GM21717 (cell line): ENCODE data around the gene MYLK4.

Experiments
- ATAC-seq: cut with Tn5 transposase; IDR thresholded peaks from one replicate; pipeline ENCODE4 v1.9.1; 2021; ENCODE audit warnings: mild to moderate bottlenecking, moderate library complexity; ENCODE audit not compliant: unreplicated experiment

MYLK4 gene

DNA sequence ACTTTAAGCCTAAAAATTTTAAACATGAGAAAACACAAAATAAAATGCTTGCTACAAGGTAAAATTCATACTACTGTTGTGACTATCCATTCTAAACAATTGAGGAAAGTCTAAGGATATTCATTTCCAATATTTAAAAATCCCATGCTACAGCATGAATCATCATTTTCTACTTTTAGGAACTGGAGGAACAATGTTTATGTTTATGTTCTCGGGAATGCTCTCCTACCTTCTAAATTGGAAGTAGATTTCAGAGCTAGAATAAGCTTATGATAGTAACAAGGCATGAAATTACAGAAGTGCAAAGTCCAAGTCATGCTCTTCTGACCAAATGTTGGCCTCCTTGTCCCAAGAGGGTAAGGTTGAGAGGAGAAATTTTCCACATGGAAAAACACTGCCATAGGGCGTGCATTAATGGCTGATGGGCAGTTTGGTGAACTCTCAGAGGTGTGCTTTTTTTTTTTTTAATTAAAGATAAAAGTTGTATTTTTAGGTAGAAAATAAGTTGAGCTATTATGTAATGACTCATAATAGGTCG lies 6.0 kb upstream of the MYLK4 start:
- no peak for ATAC-seq

DNA sequence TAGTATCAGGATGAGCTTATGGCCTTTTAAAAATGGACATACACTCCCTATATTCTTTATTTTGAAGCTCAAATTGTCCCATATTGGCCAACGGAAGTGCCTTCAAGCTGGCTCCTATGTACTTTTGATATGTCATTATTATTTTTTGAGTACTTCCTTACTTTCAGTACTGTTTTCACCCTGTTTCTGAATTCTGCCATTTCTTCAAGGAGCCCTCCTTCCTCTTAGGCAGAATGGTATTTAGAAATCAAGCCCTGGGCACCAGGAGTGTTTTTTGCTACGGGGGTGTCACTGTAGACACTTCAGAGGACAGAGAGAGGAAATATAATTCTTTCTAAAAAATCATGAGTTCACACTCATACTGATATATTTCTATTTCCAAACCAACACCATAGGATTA lies 5.5 kb upstream of the MYLK4 start:
- no peak for ATAC-seq

DNA sequence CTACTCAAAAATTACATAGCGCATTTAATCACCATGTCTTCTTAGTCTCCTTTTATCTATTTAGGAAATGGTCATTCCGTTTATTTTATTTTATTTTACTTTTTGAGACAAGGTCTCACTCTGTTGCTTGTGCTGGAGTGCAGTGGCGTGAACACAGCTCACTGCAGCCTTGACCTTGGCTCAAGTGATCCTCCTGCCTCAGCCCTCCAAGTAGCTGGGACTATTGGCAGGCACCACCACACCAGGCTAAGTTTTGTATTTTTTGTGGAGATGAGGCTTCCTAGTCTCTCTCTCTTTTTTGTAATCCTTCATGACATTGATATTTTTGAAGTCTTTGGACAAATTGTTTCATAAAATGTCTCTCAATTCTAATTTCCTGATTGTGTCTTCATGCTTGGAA lies 4.7 kb upstream of the MYLK4 start:
- ATAC-seq = no peak

DNA sequence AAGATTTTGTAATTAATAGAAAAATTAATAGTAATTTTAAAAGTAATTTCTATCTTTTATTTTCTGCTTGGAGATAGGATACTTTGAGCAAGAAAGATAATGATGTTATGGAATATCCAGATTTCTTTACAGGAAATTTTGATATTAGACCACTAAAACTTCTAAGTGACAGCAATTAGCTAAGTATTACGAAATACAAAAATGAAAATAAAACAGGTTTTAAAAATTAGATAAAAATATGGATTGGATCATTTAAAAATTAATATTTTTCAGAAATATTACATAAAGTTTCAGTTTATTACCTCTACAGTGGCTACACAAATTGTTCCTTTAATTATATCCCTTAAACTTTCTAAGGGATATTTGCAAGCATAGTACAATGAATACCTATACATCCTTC lies 4.2 kb upstream of the MYLK4 start:
- ATAC-seq = no peak

DNA sequence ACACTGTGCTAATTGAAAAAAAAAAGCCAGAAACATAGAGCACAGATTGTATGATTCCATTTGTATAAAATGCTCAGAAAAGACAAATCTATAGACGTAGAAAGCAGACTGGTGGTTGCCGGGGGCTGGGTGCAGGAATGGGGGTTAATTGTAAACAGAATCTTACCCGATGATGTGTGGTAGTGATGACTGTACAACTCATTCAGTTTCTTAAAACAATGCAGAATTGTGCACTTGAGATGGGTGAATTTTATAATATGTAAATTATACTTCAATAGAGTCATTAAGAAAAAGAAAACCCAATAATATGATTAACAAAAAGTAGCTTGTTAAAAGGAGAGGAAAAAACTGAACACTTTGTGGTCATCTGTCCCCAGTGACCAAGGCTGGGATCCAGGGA lies 3.7 kb upstream of the MYLK4 start:
- no peak for ATAC-seq

DNA sequence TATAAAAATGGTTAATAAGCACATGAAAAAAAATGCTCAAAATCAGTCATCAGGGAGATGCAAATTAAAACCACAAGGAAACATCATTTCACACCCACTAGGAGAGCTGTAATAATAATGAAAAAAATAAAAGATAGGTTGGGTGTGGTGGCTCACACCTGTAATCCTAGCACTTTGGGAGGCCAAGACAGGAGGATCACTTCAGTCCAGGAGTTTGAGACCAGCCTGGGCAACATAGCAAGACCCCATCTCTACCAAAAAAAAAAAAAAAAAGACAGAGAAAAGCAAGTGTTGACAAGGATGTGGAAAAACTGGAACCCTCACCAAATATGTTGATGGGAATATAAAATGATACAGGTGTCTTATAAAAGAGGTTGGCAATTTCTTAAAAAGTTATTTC lies 3.0 kb upstream of the MYLK4 start:
- no peak for ATAC-seq

DNA sequence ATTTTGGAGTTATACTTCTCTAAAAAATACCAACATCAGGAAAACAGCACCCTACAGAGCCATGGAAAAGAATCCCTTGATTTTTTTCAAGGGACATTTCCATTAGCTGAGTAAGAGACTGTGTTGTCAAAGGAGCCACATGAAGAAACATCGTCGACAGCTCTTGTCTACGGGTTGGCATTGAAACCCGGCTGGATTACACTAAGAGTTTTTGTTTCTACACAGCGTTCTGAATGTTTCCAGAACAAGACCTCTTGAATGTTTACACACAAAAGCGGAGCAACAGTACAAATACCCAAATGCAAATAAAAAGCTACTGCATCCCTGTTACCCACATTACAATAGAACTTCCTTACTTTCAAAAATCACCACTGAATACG lies 2.4 kb upstream of the MYLK4 start:
- ATAC-seq = no peak

DNA sequence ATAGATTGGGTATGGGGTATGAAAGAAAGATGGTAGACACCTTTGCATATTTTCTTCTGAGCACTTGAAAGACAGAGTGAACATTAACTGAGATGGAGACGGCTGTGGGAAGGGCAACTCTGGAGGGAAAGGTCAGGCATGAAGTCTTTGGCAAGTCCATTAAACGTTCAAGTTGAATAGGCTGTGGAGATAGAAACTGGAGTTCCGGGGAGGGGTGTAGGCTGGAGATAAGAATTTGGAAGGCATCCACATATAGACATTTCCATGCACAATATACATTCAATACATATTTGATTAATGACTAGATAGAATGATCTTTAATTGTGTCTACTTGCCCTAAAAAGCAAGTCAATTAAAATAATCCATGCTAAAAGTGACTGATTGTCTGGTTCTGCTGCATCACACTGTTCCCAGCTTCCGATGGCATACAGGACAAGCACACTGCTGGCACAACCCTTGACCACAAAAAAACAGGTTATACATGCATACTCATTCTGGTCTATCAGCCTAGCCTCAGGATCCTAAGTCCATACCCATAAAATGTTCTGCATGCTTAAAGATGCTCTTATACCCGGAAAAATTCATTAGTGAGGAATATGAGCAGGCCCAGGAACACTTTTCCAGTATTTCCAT lies 1.9 kb upstream of the MYLK4 start:
- no peak for ATAC-seq

DNA sequence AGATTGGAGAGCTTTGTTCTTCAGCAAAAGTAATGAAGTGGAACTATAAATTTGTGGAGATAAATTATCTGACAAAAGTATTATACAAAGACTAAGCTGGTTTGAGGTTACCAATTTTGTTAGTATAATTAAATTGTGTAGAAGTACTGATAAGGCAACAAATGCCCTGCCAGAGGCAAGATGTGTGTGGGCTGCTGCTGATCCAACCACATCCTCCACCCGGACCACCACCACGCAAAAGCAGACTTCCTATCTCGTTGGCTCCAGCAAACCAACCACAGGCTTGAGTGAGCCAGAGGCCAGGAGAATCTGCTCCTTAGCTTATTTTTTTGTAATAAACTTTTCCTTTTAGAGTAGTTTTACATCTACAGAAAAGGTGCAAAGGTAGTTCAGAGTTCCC lies 1.1 kb upstream of the MYLK4 start:
- no peak for ATAC-seq

DNA sequence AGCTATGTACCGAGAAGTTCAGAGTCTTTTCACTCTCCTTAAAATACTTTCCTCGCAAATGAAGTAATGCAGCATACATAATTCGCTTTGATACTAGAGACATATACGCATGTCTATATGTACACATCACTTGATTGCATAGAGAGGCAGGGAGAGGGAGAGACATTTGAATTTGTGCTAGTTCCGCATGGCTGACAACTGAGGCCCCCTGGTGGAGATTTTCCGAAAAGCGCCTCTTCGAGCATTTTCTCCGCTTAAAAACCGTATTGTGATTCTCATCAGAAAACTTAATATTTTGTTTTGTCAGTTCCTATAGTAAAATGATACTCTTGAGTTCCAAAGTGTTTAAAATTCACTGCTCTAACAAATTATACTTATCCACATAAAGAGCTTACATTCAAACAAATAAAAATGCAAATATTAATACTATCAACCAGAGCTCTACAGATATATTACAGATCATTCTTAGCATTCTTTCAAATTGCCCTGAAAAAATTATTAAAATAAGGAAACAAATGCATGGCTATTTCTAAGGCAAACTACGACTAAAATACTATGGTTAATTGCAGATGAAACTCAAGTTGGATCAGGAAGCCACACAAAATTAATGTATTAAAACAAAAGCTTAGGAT lies 637 bp downstream of the MYLK4 start:
- ATAC-seq = no peak

DNA sequence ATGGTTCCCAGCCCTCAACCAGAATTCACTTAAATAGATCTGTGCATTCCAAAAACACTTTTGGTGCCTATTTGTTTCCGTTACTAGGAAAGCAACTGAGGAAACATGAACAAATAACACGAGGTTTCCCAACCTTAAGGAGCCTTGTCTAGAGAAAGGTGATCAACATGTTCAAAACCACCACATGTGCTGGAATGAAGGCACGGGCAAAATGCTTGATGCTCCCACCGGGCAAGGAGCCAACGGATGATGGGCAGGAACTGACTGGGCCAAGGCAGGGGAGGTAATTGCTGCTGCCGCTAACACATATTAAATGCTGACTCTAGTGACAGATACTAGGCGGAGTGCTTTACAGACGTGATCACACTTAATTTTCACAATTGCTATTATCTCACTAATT lies 2.5 kb downstream of the MYLK4 start:
- ATAC-seq = no peak

DNA sequence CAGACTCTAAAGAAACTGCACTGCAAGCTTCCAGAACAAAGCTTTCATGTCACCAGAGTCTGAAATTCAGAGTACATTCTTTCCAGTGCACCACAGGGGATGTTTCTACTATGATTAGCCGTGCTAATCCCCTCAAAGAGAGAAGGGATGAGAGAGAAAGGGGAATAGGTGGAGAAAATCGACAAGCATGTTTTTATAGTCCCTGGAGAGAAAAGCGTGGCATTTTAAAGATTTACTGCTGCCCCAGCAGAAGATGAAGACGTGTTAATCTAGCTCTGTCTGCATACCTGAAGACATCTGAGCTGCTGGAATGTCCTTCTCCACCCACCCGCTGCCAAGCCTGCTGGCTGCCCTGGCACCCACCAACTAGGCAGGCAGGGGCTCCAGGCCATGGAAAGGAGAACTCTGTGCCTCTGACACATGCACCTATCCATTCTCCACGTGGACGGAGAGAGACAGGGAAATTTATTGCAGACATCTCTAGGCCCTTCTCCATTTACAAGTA lies 4.1 kb downstream of the MYLK4 start:
- ATAC-seq = no peak

DNA sequence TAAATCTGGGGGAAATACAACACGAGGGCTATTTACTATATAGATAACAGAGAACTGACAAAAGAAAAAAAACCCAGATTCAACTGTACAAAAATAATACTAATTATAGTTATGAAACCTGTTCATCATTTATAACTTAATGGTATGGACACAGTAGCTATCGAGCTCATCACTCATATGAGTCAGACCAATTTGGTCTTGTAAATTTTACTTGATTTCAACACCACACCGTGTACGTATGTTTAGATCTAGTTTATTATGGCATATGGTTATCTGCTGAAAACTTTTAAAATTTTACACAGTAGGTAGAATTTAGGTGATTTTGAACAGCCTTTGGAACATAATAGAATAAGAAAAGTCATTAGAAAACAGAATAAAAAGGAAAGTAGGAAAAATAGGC lies 5.5 kb downstream of the MYLK4 start:
- ATAC-seq = no peak

DNA sequence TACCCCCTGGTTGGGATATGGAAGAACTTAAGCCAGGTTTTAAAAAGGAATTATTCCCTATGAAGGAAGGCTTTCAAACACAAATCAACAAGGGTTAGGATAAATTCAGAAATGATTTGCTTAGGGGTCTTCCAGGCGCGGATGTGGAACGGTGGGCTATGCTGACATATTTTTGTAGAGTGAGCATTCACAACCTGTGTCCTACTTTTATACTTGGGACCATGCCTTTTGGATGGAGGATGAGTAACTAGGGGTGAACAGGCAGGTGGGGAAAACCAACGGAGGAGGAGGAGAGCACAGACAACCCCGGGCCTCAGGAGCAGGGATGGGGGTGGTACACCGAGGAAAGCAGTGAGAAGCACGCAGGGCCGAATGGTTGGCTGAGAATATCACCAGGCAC lies 5.9 kb downstream of the MYLK4 start:
- ATAC-seq = no peak

DNA sequence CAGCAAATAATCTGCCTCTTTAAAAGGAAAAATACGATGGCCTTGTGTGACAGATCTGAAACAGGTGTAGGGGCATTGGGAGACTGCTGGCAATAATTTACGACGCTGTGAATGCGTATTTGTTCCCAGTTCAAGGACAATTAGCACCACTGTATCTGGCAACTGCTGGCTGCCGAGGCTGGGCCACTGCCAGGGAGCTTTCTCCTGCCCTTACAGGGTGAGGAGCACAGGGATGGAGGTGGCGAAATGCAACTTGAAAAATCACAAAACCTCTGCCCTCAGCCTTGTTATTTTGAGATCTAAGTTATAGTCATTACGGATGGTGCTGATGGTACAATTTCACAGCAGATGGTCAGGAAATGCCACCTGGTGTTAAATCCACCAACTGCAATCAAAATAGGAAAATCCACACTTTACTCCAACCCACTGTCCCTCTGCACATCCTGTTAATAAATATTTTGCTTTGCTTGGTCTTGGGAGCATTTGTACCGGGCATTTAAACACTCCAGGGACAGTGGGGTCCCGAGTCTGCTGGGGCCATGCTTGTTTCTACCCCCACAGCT lies 6.4 kb downstream of the MYLK4 start:
- no peak for ATAC-seq

DNA sequence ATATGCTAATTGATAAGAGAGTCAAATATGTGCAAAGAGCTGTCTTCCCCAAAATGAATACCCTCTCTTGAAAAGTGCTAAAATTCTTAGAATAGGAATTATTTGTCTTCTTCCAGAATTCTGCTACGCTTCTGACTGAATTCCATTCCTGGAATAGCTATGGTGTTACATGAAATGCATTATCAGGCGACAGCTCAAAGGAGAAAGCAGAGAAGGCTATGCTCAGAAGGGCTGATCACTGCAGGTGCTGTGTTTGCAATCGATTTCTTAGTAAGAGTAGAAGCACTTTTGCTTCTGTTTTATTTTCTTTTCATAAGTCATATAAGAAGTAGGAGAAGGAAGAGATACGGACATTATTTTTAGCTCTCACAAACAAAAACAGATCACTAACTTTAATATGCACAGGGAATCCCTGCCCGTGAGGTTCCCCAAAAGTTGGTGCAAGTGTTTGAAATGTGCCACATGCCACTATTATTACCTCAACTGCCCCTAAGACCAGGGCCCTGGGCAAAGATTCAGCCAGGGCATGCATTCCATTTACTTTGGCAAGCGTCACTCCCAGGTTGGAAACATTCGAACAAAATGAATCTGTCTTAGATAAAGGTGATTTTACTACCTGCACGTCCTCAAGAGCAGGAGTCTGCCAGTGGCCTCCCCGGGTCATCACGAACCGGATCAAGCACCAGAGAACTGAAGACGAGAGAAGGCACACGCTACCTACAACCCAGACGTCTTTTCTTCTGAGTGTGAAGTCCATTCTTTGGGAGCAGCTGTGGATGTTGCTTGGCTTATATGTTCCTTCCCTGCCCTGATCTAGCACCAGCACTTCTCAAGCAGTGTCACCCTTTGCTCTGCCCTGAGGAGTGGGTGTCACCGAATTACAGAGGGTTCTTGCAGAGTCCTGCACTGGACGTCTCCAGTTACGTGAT lies 7.2 kb downstream of the MYLK4 start:
- no peak for ATAC-seq

DNA sequence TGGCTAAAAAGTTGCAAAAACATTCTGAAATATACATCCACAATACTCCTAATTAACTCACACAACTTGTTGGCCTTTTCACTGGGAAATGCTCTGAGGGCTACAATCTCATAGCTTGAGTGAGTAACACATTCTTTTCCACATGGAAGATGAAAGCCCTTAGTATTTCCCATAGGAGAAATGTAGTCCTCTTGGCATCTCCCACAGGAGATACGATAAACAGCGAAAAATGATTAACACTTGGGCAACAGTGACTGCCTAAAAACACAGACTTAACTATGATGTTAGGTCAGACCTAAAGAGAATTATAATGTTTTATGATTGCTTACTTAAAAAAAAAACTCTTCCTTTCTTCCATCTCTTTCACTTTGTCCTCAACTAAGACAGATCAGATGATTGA lies 9.0 kb downstream of the MYLK4 start:
- ATAC-seq = no peak

DNA sequence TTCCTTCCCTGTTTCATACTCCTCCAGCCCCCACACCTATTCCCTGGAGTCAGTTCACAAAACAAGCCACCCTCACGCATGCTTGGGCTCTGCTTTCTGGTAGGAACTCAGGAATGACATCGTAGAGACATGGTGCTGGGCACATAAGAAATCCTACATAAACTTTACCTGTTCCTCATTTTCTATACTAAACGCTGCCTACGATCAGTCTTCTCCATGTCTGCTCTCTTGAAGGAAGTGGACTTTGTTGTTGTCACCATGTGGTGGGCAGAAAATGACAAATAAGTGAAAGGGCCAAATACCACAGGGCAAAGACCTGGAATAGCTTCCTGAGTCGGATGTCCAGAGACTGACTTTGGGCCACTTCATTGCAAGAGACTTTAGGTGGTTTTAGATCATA lies 10.1 kb downstream of the MYLK4 start:
- ATAC-seq = no peak

DNA sequence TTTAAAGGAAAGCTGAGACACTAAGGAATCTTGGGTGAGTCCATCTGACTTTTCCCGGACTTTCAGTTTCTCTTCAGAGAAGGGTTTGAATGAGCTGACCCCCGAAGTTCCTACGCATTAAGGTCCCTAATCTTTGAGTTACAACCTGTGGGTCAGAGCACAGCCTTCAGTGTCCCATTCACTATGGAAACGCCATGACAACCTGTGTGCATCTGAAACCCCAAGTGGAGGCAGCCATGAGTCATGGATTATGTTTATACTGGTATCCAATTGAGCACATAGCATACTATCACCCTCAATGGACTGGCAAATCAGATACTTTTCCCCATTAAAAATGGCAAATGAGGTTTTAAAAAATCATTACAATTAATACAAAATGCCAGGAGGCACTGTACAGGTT lies 11.4 kb downstream of the MYLK4 start:
- ATAC-seq = no peak

DNA sequence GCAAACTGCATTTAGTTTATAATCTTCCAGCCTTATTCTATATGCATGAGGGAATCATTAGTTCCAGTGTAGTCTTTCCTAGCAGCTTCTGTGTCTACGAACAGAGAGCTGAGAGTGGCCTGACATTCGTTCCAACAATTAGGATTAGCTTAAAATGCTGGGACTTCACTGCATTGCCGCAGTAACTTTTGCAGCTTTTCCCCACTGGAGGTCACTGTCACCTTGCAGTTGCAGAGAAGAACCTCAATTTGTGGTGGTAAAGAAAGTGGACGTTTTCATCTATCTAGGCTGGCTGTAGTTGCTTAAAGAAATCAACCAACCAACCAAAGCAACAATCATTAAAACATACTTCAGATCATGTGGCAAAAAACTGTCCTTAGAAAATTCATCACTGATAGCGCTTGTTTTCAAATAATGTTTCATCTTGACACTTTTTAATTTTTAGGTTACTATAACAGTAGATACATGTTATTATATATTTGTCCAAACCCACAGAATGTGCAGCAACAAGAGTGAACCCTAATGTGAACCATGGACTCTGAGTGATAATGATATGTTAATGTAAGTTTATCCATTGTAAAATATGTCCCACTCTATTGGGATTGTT lies 12.2 kb downstream of the MYLK4 start:
- ATAC-seq = no peak

DNA sequence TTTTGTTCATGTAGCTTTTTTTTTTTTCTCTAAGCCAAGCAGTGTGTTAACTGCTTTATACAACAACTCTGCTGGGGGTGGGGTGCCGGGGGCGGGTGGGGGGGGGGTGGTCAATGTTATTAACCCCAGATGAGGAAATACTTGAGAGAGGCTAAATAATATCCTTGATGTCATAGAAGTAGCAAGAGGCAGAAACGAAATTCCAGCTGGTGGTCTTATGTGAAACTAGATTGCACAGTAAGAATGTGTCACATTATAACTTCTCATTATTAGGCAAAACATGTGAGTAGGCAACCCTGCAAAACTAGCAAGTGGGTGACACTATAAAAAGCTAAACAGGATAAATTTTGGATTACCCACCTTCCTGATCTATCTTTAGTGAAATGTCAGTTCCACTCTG lies 12.8 kb downstream of the MYLK4 start:
- ATAC-seq = no peak
